GM18505 (cell line): ENCODE measurements around the gene ARPC5L.
A peak's percentile ranks its signal among the peaks of the same experiment; 100 is the strongest.

Experiments used
- ATAC-seq: cut with Tn5 transposase; IDR thresholded peaks from one replicate; pipeline ENCODE4 v1.9.1; 2021; ENCODE audit not compliant: unreplicated experiment
- POLR2A ChIP-seq: IDR thresholded peaks from 4 replicates; pipeline ENCODE4 v1.6.1; 2011; ENCODE audit warnings: borderline replicate concordance; ENCODE audit not compliant: insufficient read depth, insufficient read length; ENCODE audit errors: extremely low read depth

ARPC5L gene

GRCh38 chr9:124868511-124869465, 6.9 kb downstream of the ARPC5L start:
- peak; percentile 97 for TF ChIP-seq POLR2A
- peak; percentile 70 for ATAC-seq

GRCh38 chr9:124869466-124869985, 7.6 kb downstream of the ARPC5L start:
- no peak for TF ChIP-seq POLR2A
- no peak for ATAC-seq

- no peak for ATAC-seq
- peak; percentile 66 for TF ChIP-seq POLR2A
Observed at GRCh38 chr9:124869986-124870560, 8.1 kb downstream of the ARPC5L start.

GRCh38 chr9:124870723-124871122, 8.8 kb downstream of the ARPC5L start:
- ATAC-seq, result no peak
- no peak for TF ChIP-seq POLR2A

GRCh38 chr9:124871156-124871561, 9.2 kb downstream of the ARPC5L start:
- no peak for ATAC-seq

GRCh38 chr9:124873664-124874063, 11.7 kb downstream of the ARPC5L start:
- ATAC-seq, result no peak

More at GRCh38 chr9:124871156-124871561, 9.2 kb downstream of the ARPC5L start:
- peak; percentile 27 for TF ChIP-seq POLR2A

GRCh38 chr9:124875501-124875900, 13.6 kb downstream of the ARPC5L start:
- TF ChIP-seq POLR2A, result no peak
- ATAC-seq, result no peak

More at GRCh38 chr9:124873664-124874063, 11.7 kb downstream of the ARPC5L start:
- no peak for TF ChIP-seq POLR2A

GRCh38 chr9:124877021-124877782, 15.3 kb downstream of the ARPC5L start:
- TF ChIP-seq POLR2A, result no peak

GRCh38 chr9:124878021-124878420, 16.1 kb downstream of the ARPC5L start:
- TF ChIP-seq POLR2A, result no peak
- no peak for ATAC-seq

More at GRCh38 chr9:124877021-124877782, 15.3 kb downstream of the ARPC5L start:
- ATAC-seq, result no peak

- ATAC-seq, result no peak
- TF ChIP-seq POLR2A, result no peak
Observed at GRCh38 chr9:124878518-124878917, 16.6 kb downstream of the ARPC5L start.

- no peak for ATAC-seq
- no peak for TF ChIP-seq POLR2A
Observed at GRCh38 chr9:124879226-124879625, 17.3 kb downstream of the ARPC5L start.

- no peak for TF ChIP-seq POLR2A
- ATAC-seq, result no peak
Observed at GRCh38 chr9:124880501-124880900, 18.6 kb downstream of the ARPC5L start.
